Urothelium cell line (cell line): ENCODE data around the gene POLN.
"Not testable (repeated sequence)": the region's sequence is repeated elsewhere in the genome, so short reads cannot be mapped to it uniquely, and the experiment has no call there.

Experiments
- DNase-seq: peaks from one replicate; pipeline ENCODE4 v3.0.0; 2011; ENCODE audit warnings: low spot score, mixed read lengths
- FAIRE-seq: peaks from 2 replicates; lab custom pipeline; 2011; peaks lifted over from hg19 to GRCh38; lab: Jason Lieb, UNC

The POLN gene

GRCh38 chr4:2222838-2223237, 19.1 kb downstream of the POLN start:
- FAIRE-seq (no peak), DNase-seq (no peak)

- not testable (repeated sequence) for FAIRE-seq
Observed at GRCh38 chr4:2221378-2221777, 20.5 kb downstream of the POLN start.

GRCh38 chr4:2220016-2220630, 21.8 kb downstream of the POLN start:
- DNase-seq, result peak; percentile 52
- FAIRE-seq, result no peak

More at GRCh38 chr4:2221378-2221777, 20.5 kb downstream of the POLN start:
- not testable (repeated sequence) for DNase-seq

GRCh38 chr4:2219233-2219760, 22.6 kb downstream of the POLN start:
- DNase-seq (no peak), FAIRE-seq (no peak)

GRCh38 chr4:2218436-2218835, 23.5 kb downstream of the POLN start:
- DNase-seq (no peak), FAIRE-seq (no peak)

- peak; percentile 37 for DNase-seq
- FAIRE-seq, result no peak
Observed at GRCh38 chr4:2217726-2218125, 24.2 kb downstream of the POLN start.

GRCh38 chr4:2212831-2213230, 29.1 kb downstream of the POLN start:
- FAIRE-seq, result no peak

GRCh38 chr4:2202789-2203188, 39.1 kb downstream of the POLN start:
- FAIRE-seq, DNase-seq: not testable (repeated sequence)

More at GRCh38 chr4:2212831-2213230, 29.1 kb downstream of the POLN start:
- DNase-seq, result no peak

- FAIRE-seq (no peak), DNase-seq (no peak)
Observed at GRCh38 chr4:2194496-2194895, 47.4 kb downstream of the POLN start.

- DNase-seq (no peak), FAIRE-seq (no peak)
Observed at GRCh38 chr4:2193326-2193725, 48.6 kb downstream of the POLN start.

GRCh38 chr4:2186865-2187172, 55.1 kb downstream of the POLN start:
- no peak for DNase-seq
- FAIRE-seq, result no peak

- FAIRE-seq, result no peak
- peak; percentile 11 for DNase-seq
Observed at GRCh38 chr4:2186133-2186864, 55.6 kb downstream of the POLN start.

- FAIRE-seq (no peak), DNase-seq (no peak)
Observed at GRCh38 chr4:2183394-2183793, 58.5 kb downstream of the POLN start.

GRCh38 chr4:2182994-2183393, 58.9 kb downstream of the POLN start:
- no peak for FAIRE-seq

GRCh38 chr4:2180410-2180809, 61.5 kb downstream of the POLN start:
- FAIRE-seq, result no peak
- no peak for DNase-seq

More at GRCh38 chr4:2182994-2183393, 58.9 kb downstream of the POLN start:
- no peak for DNase-seq

- FAIRE-seq (no peak), DNase-seq (no peak)
Observed at GRCh38 chr4:2179717-2180116, 62.2 kb downstream of the POLN start.

- no peak for FAIRE-seq
Observed at GRCh38 chr4:2178986-2179385, 62.9 kb downstream of the POLN start.

GRCh38 chr4:2177443-2178093, 64.4 kb downstream of the POLN start:
- DNase-seq (no peak), FAIRE-seq (no peak)

More at GRCh38 chr4:2178986-2179385, 62.9 kb downstream of the POLN start:
- DNase-seq, result no peak

GRCh38 chr4:2175990-2176698, 65.8 kb downstream of the POLN start:
- no peak for DNase-seq
- FAIRE-seq, result no peak

- FAIRE-seq (no peak), DNase-seq (no peak)
Observed at GRCh38 chr4:2174061-2174460, 67.9 kb downstream of the POLN start.

- no peak for DNase-seq
- FAIRE-seq, result no peak
Observed at GRCh38 chr4:2172627-2173231, 69.2 kb downstream of the POLN start.
